DMS 273 (cell line): ENCODE data around the gene HNRNPA1.
A peak's percentile ranks its signal among the peaks of the same experiment; 100 is the strongest.

Source experiments
- DNase-seq: peaks from one replicate; lab custom pipeline; 2025; ENCODE audit not compliant: unreplicated experiment; lab: John Stamatoyannopoulos, UW

Gene HNRNPA1

DNA sequence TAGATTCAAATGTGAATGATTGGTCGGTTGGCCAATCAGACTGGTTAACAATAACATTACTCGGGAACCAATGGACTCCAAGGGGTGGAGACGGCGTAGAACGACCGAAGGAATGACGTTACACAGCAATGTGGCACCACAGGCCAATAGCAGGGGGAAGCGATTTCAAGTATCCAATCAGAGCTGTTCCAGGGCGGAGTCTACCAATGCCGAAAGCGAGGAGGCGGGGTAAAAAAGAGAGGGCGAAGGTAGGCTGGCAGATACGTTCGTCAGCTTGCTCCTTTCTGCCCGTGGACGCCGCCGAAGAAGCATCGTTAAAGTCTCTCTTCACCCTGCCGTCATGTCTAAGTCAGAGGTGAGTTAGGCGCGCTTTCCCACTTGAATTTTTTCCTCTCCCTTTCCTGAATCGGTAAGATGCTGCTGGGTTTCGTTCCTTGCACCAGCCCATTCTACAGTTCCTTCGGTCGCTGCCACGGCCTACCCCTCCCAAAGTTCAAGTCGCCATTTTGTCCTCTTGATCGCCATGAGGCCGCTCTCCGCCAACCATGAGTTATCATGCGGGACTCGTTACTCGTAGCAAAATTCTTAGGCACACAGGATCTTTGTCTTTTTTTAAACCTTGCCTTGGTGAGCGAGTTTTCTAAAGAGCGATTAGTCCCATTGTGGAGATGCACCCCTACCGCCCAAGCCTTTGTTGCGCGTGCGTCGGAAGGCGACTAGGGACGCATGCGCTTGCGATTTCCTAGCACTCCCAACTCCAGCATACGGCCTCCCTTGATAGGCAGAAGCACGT is at the start of gene HNRNPA1:
Gene HNRNPA1 (plus strand): TSS at position 259 of the 793 bp plus-strand sequence. CDS start 82 bp downstream, at position 341.
- DNase-seq: peak; percentile 98

GRCh38 chr12:54231269-54231668 is 49.3 kb upstream of the HNRNPA1 start:
- DNase-seq: peak; percentile 66

- no peak for DNase-seq
Observed at GRCh38 chr12:54232790-54233189, 47.7 kb upstream of the HNRNPA1 start.

- DNase-seq: no peak
Observed at GRCh38 chr12:54238531-54238930, 42.0 kb upstream of the HNRNPA1 start.

- peak; percentile 40 for DNase-seq
Observed at GRCh38 chr12:54239620-54240019, 40.9 kb upstream of the HNRNPA1 start.

- DNase-seq: no peak
Observed at GRCh38 chr12:54240129-54240528, 40.4 kb upstream of the HNRNPA1 start.

- DNase-seq: no peak
Observed at GRCh38 chr12:54240971-54241588, 39.4 kb upstream of the HNRNPA1 start.

GRCh38 chr12:54246011-54246641 is 34.4 kb upstream of the HNRNPA1 start:
- DNase-seq: no peak

DNA sequence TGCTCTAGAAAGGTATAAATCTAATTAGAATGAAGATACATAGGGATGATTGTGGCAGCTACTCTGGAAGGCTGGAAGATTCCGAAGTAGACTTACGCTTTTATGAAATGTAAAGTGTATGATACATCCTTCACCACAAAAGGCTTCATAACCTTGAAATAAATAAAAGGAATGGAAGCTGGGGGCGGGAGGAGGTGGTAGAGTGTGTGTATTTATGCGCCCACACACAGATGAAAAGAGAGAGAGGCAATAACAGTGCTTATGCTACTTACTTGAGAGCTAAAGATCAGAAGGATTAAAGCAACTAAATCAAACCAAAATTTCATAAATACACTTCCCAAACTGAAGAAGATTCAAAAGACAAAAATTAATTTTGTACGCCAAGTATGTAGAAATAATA is 31.0 kb upstream of the HNRNPA1 start:
- no peak for DNase-seq

- peak; percentile 52 for DNase-seq
Observed at GRCh38 chr12:54251667-54252284, 28.8 kb upstream of the HNRNPA1 start.

DNA sequence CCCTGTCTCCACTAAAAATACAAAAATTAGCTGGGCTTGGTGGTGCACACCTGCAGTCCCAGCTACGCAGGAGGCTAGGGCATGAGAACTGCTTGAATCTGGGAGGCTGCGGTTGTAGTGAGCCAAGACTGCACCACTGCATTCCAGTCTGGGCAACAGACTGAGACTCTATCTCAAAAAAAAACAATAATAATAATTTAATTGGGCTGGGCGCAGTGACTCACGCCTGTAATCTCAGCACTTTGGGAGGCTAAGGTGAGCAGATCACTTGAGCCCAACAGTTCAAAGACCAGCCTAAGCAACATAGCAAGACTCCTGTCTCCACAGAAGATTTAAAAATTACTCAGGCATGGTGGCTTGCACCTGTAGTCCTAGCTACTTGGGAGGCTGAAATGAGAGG is 27.3 kb upstream of the HNRNPA1 start:
- DNase-seq: no peak

DNA sequence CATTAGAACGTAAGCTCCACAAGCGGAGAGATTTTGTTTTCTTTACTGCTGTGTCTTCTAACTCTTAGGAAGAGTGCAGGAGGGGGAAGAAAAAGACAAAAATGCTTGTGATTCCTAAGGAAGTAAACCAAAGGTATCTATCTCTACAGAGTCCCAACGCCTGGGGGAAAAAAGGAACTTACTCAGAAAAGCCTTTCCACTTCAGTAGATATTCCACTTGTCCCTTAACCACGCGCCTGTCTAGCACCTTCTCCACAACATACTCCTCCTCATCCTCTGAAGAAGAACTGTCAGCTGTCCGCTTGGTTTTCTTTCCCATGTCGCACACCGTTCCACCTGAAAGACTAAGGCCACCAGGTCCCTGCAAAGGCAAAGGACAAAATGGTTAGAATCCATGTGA is 23.2 kb upstream of the HNRNPA1 start:
- DNase-seq: no peak

DNA sequence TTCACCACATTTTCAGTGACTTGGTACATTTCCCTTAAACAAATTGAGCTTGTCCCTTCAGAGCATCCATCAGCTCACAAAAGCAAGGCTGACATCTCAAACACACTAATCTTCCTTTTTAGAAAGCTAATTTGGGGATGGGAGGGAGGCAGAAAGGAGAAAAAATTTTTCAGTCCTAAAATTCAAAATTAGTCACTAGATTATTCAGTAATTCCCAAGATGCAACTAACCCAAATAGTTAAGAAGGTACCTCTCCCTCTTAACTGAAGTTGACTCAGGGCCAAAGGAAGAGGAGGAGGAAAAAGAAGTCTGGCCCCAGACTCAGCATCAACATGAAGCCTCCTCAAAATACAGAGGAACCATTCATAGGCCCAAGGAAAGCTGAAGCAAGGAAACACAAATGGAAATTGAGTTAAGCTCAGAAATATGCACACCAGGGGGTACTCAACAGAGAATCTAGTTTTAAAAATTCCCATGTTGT is 22.3 kb upstream of the HNRNPA1 start:
- DNase-seq: no peak

DNA sequence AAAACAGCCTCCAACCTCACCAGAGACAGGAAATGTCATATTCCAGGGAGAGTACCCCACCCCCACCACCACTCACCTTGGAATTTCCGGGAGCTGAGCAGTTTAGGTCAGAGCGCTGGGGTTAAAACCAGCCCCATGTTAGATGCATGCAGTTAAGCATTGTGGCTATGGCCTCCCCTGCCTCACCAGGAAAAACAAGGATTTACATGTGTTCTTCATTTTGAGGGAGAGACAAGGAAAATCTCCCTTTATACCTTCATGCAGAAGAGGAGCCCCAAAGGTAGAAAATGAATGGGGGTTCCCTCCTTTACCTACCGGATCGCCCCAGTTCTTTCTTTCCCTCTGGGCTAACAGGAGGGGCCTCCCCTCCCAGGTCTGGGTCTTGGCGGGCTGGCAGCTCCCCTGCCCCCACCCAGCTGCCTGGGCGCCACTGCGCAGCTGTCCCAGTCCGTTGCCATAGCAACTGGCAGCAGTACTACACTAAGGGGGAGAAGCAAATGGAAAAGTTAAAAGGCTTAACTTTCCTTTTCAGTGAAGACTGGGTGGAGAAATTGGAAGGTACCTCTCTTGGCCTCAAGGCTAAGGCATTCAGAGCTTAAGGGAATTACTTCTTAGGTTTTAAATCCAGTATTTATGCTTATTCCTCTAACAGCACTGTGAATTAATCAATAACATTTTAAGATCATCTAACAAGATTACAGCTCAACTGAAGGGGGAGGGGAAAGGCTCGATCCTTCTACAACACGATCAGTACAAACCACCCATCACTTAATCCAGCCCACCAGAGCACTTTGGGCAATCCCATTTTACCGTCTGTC is 21.1 kb upstream of the HNRNPA1 start:
- DNase-seq: peak; percentile 96

DNA sequence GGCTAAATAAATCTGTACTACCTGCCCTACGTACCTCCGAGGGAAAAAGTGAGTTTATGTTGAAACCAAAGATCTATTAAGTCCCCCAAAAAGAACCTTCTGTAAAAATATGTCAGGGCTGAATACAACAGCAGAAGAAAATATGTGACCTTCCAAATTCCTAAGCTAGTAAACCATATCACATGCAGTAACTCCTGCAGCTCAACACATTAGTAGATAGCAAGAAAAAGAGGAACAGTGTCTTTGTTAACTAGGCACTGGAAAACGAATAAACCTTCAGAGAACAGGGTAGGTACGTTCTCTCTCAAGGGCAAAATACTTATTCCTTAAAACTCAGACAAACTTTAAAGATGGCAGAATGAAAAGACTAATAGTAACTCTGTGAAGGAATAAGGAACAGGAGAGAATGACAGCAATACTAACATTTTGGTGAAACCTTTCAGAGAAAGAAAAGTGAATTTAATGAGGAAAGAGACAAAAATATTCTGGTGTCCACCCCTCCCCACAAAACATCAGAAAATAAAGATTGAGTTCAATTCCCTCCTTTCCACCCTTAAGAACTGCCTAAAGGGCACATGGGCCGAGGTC is 18.6 kb upstream of the HNRNPA1 start:
- DNase-seq: no peak

DNA sequence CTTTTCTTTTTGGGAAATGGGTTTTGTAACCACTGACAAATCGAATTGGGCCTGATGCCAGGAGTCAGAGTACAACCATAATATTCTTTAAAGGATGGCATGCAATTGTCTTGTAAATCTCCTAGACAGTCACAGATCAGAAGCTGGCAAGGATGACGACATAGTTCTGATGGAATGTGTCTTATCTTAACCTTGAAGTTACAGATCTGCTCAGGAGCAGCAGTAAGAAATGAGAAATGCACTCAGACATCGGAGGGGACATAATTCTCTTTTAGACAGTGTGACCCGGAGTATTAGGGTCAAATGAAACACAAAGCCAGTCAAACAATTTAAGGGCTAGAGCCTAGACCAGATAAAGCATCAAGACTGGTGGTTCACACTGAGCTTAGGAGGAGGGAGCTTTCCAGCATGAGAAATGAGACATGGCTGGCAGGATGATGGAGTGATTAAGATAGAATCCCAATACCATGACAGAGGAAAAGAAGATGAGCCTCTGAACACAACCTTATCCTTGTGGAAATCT is 18.1 kb upstream of the HNRNPA1 start:
- DNase-seq: peak; percentile 28

- DNase-seq: no peak
Observed at GRCh38 chr12:54265364-54265812, 15.1 kb upstream of the HNRNPA1 start.

GRCh38 chr12:54266852-54267251 is 13.7 kb upstream of the HNRNPA1 start:
- peak; percentile 28 for DNase-seq

- DNase-seq: no peak
Observed at GRCh38 chr12:54270345-54270744, 10.2 kb upstream of the HNRNPA1 start.

DNA sequence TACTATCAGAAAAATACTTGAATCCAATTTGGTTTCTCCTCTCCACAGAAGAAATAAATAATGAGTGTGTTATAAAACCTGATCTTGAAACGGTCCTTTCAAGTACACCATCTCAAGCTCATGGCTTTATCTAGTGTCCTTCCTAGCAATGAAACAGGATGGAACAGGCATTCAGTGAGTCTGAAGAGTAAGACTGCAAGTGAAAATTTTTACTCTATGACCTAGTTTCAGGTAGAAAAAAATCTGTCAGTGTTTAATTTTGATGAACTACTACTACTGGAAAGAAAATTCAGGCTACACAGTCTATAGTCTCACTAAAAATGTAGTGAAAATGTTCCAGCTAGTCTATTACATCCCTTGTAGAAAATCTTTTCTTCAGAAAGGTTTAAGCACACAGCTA is 8.3 kb upstream of the HNRNPA1 start:
- DNase-seq: no peak
